MCF 10A (cell line): ENCODE measurements around the gene MDGA2. TPM values are rescaled to one million over a fixed set of nuclear protein-coding genes. Genes with fewer than 3 reads are reported as not detected.
"Not testable (repeated sequence)": the region's sequence is repeated elsewhere in the genome, so short reads cannot be mapped to it uniquely, and the experiment has no call there.

Experiments used
- BruUV-seq: library from RNA; stranded (reverse); fragments of 400-500 nt; replicated peaks from 2 replicates; lab custom pipeline; 2021; lab: Mats Ljungman, UMichigan
- CTCF ChIA-PET: fragments of 300-600 bp; sonication (Branson Sonifier 250); formaldehyde crosslinking; extraction: SDS; loops from one replicate; lab custom pipeline; 2021; ENCODE audit warnings: antibody characterized with exemption, inconsistent platforms; lab: Yijun Ruan, JAX
- POLR2A ChIA-PET: fragments of 300-600, 350-650 bp; sonication (Branson Sonifier 250); formaldehyde crosslinking; extraction: SDS; loops from one replicate; lab custom pipeline; 2020; ENCODE audit warnings: antibody characterized with exemption, inconsistent platforms; lab: Yijun Ruan, JAX
- DNase-seq: peaks from one replicate; pipeline ENCODE4 v3.0.0-alpha.2; 2018; ENCODE audit not compliant: unreplicated experiment
- H3K27ac Mint-ChIP-seq: one replicate; pipeline ENCODE4 v1.8.0; 2022; ENCODE audit warnings: mild to moderate bottlenecking, low read depth, mixed read lengths; ENCODE audit not compliant: unreplicated experiment
- H3K27me3 Mint-ChIP-seq: one replicate; pipeline ENCODE4 v1.8.0; 2022; ENCODE audit warnings: mixed read lengths; ENCODE audit not compliant: insufficient read depth, unreplicated experiment
- H3K36me3 Mint-ChIP-seq: one replicate; pipeline ENCODE4 v1.8.0; 2022; ENCODE audit warnings: mild to moderate bottlenecking, moderate library complexity, mixed read lengths; ENCODE audit not compliant: insufficient read depth, unreplicated experiment
- H3K4me1 Mint-ChIP-seq: one replicate; pipeline ENCODE4 v1.8.0; 2022; ENCODE audit warnings: mixed read lengths; ENCODE audit not compliant: insufficient read depth, unreplicated experiment
- H3K4me3 Mint-ChIP-seq: one replicate; pipeline ENCODE4 v1.8.0; 2022; ENCODE audit warnings: mild to moderate bottlenecking, moderate library complexity, mixed read lengths; ENCODE audit not compliant: unreplicated experiment
- H3K9me3 Mint-ChIP-seq: one replicate; pipeline ENCODE4 v1.8.0; 2022; ENCODE audit warnings: mixed read lengths; ENCODE audit not compliant: unreplicated experiment
- intact Hi-C: fragments of 100-400 bp; cut with micrococcal nuclease; formaldehyde crosslinking; loops from 2 replicates; pipeline ENCODE4 v1.14.1; 2022
- total RNA-seq: library from RNA; stranded (reverse); gene quantifications from 2 replicates; pipeline ENCODE4 v1.2.3, GENCODE V29; 2022
- TF ChIP-seq, protein P1 (sequence below): fragments of 200-600 bp; IDR thresholded peaks from one replicate; pipeline ENCODE4 v1.8.0; 2022; ENCODE audit warnings: antibody characterized with exemption, mild to moderate bottlenecking; ENCODE audit not compliant: unreplicated experiment

MDGA2 gene
- total RNA-seq, 1 experiment from 2014 or later, result not detected

DNA sequence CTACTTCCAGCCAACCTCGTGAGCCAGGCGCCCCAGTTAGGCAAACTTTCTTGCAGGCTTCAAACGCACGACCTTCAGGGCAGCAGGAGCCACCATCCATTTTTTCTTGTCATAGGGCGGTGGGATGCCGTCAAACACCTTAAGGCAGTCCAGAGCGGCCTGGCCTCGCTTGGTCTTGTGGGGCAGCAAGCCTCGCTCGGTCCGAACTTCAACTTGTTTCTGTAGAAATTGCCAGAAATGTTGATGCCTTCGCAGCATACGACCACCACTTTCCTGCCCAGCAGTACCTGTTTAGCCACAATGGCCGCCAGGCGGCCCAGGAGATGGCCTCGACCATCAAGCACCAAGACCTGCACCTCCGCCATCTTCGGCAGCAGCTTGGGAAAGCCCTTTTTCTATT, 474.7 kb downstream of the MDGA2 start:
- no TSS peak for BruUV-seq
- Mint-ChIP-seq H3K27ac (no peak overlapping the region), H3K27me3 (peaks cover 63% of the 10 kb centered on the region), H3K36me3 (peaks cover 6% of the 10 kb centered on the region), H3K9me3 (no peaks in the 10 kb centered on the region), H3K4me1 (no peaks in the 10 kb centered on the region), H3K4me3 (no peak overlapping the region)
- POLR2A ChIA-PET, result no interaction called here
- CTCF ChIA-PET, result no interaction called here
- intact Hi-C loops, result no loop called here
- no peak for DNase-seq
- TF ChIP-seq, protein P1, sequence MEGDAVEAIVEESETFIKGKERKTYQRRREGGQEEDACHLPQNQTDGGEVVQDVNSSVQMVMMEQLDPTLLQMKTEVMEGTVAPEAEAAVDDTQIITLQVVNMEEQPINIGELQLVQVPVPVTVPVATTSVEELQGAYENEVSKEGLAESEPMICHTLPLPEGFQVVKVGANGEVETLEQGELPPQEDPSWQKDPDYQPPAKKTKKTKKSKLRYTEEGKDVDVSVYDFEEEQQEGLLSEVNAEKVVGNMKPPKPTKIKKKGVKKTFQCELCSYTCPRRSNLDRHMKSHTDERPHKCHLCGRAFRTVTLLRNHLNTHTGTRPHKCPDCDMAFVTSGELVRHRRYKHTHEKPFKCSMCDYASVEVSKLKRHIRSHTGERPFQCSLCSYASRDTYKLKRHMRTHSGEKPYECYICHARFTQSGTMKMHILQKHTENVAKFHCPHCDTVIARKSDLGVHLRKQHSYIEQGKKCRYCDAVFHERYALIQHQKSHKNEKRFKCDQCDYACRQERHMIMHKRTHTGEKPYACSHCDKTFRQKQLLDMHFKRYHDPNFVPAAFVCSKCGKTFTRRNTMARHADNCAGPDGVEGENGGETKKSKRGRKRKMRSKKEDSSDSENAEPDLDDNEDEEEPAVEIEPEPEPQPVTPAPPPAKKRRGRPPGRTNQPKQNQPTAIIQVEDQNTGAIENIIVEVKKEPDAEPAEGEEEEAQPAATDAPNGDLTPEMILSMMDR, result no peak

DNA sequence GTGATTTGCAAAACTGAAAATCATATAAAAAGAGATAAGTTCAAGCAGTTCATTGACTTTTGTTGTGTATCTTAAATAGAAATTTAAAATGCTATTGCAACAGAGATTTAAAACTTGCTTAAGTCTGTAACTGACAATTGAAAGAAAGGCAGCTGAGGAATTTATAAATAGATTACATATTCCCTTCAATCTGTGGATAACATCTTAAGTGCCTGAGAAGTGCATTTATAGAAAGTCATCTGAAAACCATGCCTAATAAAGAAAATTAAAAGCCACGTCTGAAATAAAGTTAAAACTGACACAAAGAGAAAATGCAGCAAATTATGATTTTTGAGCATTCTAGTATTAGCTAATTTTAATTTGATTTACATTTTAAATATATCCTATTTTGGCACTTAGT, 479.8 kb downstream of the MDGA2 start:
- Mint-ChIP-seq H3K27ac (no peak overlapping the region), H3K9me3 (no peaks in the 10 kb centered on the region), H3K27me3 (peaks cover 34% of the 10 kb centered on the region), H3K36me3 (no peaks in the 10 kb centered on the region), H3K4me3 (no peak overlapping the region), H3K4me1 (no peaks in the 10 kb centered on the region)
- no TSS peak for BruUV-seq
- TF ChIP-seq, protein P1, result no peak
- intact Hi-C loops, result loop anchor here (5.0 kb wide), 1 partner anchor 347 kb away; no protein-coding TSS in a partner anchor
- no peak for DNase-seq
- POLR2A ChIA-PET, result no interaction called here
- CTCF ChIA-PET, result interaction anchor here (1.4 kb wide), 1 partner anchor 615 kb away, joined by 3 read pairs; no protein-coding TSS in a partner anchor

DNA sequence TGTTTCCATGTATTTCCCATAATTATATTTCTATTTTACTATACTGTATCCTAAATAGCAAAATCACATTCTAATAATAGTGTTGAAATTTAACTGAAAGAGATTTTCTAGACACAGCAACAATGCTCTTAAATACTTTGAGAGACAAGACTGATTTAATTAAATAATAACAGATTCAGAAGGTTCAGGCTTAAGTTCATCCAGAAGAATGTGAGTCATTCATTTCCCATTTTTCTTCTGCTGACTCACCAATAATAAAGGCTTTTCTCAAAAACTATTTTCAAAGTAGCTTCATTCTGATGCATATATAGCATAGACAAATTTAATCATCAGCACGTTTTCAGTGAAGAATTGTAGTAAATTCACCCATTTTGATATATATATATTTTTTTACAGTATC, 481.4 kb downstream of the MDGA2 start:
- TF ChIP-seq, protein P1, result no peak
- Mint-ChIP-seq H3K27ac (no peak overlapping the region), H3K4me3 (no peak overlapping the region), H3K9me3 (no peaks in the 10 kb centered on the region), H3K4me1 (no peaks in the 10 kb centered on the region), H3K27me3 (peaks cover 29% of the 10 kb centered on the region), H3K36me3 (no peaks in the 10 kb centered on the region)
- ChIA-PET POLR2A (no interaction called here), CTCF (interaction anchor here (0.6 to 1.4 kb wide), 2 partner anchors 18 to 613 kb away, joined by 3 read pairs; no protein-coding TSS in a partner anchor)
- DNase-seq, result no peak
- no TSS peak for BruUV-seq
- intact Hi-C loops, result no loop called here

DNA sequence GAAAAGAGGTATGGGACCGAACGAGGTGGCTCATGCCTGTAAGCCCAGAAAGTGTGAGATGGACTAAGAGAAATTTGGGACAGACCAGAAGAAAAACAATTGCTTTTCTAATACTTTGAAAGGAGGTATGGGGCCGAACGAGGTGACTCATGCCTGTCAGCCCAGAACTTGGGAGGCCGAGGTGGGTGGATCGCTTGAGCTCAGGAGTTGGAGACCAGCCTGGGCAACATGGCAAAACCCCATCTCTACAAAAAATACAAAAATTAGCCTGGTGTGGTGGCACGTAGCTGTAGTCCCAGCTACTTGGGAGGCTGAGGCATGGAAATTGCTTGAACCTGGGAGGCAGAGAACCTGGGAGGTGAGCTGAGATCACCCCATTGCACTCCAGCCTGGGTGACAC, 483.2 kb downstream of the MDGA2 start:
- H3K27ac Mint-ChIP-seq, H3K4me3 Mint-ChIP-seq, H3K36me3 Mint-ChIP-seq, intact Hi-C loops, H3K4me1 Mint-ChIP-seq, H3K9me3 Mint-ChIP-seq, BruUV-seq, DNase-seq: not testable (repeated sequence)
- ChIA-PET CTCF (interaction anchor here (0.8 kb wide), 1 partner anchor 18 kb away, joined by 3 read pairs; no protein-coding TSS in a partner anchor), POLR2A (interaction anchor here (0.6 kb wide), 1 partner anchor 11 kb away, joined by 3 read pairs; no protein-coding TSS in a partner anchor)
- peaks cover 41% of the 10 kb centered on the region for H3K27me3 Mint-ChIP-seq
